NB4 (cell line): ENCODE results near the gene STAG1.

ENCODE experiments used
- CTCF ChIP-seq: IDR thresholded peaks from one replicate; pipeline ENCODE4 v1.5.1; 2012; ENCODE audit warnings: low read depth, low read length
- MAX ChIP-seq: IDR thresholded peaks from 2 replicates; pipeline ENCODE4 v1.6.1; 2011; ENCODE audit warnings: low read depth, low read length
- MYC ChIP-seq: IDR thresholded peaks from 2 replicates; pipeline ENCODE4 v1.6.1; 2011; ENCODE audit warnings: low read depth, low read length
- POLR2A ChIP-seq: IDR thresholded peaks from 2 replicates; pipeline ENCODE4 v1.6.1; 2011; ENCODE audit warnings: mild to moderate bottlenecking; ENCODE audit not compliant: insufficient read length; ENCODE audit errors: extremely low read depth

- TF ChIP-seq MYC (no peak), CTCF (no peak), POLR2A (no peak), MAX (no peak)
These were observed 31.6 kb upstream of the STAG1 start for GRCh38 chr3:136783708-136784191.
